ENCODE measurements around the gene NOX4.

DNA sequence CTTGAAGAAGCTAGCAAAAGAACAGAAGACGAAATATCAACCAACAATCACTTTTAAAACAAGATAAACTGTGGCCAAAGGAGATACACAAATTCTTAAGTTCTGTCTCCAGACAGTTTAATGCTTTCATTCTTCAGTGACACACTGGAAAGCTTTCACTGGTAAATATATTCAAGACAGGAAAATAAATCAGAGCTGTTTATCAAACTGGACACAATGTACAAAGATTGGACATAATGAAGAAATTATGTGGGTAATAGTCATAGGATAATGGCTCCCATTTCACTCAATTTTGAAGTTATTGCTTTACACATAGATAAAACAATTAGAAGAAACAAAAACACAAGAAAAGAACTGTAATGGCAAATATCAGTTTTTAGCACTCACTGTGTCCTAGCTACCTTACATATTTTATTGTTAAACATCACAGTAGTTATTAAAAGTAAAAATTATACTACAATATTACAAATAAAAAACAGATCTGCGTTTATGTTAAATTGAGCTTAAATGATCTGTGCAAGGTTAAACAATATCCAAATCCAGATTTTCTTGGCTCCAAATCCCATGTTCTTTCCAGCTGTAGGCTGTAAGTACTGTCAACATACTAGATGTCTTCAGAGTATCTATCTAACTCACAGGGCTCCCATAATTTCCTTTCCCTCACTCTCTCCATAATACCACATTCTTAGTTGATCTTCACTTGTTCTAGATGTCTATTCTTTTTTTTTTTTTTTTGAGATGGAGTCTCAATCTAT is 38.6 kb upstream of the NOX4 start:
- TF ChIP-seq, protein P1, sequence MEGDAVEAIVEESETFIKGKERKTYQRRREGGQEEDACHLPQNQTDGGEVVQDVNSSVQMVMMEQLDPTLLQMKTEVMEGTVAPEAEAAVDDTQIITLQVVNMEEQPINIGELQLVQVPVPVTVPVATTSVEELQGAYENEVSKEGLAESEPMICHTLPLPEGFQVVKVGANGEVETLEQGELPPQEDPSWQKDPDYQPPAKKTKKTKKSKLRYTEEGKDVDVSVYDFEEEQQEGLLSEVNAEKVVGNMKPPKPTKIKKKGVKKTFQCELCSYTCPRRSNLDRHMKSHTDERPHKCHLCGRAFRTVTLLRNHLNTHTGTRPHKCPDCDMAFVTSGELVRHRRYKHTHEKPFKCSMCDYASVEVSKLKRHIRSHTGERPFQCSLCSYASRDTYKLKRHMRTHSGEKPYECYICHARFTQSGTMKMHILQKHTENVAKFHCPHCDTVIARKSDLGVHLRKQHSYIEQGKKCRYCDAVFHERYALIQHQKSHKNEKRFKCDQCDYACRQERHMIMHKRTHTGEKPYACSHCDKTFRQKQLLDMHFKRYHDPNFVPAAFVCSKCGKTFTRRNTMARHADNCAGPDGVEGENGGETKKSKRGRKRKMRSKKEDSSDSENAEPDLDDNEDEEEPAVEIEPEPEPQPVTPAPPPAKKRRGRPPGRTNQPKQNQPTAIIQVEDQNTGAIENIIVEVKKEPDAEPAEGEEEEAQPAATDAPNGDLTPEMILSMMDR (IDR thresholded peaks at IDR 0.05) = no peak
- TF ChIP-seq ZFX (IDR thresholded peaks at IDR 0.05; ENCODE audit: borderline replicate concordance) = no peak

Data from 22Rv1 (cell line).